ENCODE results near the gene MTCH2.

MTCH2 gene

GRCh38 chr11:47589118-47589517 is 53.2 kb downstream of the MTCH2 start:
- DNase-seq = no peak

GRCh38 chr11:47587723-47588326 is 54.5 kb downstream of the MTCH2 start:
- DNase-seq = no peak

GRCh38 chr11:47587039-47587716 is 55.2 kb downstream of the MTCH2 start:
- no peak for DNase-seq

GRCh38 chr11:47586098-47586855 is 56.1 kb downstream of the MTCH2 start, which contains the start of gene FAM180B:
FAM180B (plus strand) TSS chr11:47586678; CDS start chr11:47586769, 91 bp downstream.
- DNase-seq = no peak

GRCh38 chr11:47583844-47584243 is 58.5 kb downstream of the MTCH2 start:
- no peak for DNase-seq

GRCh38 chr11:47578524-47579494 is 63.5 kb downstream of the MTCH2 start, which contains the start of the genes KBTBD4 and NDUFS3:
KBTBD4 (minus strand) TSS chr11:47578970; CDS start chr11:47578951, 19 bp downstream.
NDUFS3 (plus strand) TSS chr11:47579074; CDS start chr11:47579092, 18 bp downstream.
- peak; percentile 90 for DNase-seq

GRCh38 chr11:47577460-47578041 is 64.8 kb downstream of the MTCH2 start:
- DNase-seq = no peak

GRCh38 chr11:47573321-47573720 is 69.0 kb downstream of the MTCH2 start:
- no peak for DNase-seq

- no peak for DNase-seq
Observed at GRCh38 chr11:47572715-47573255, 69.6 kb downstream of the MTCH2 start.

GRCh38 chr11:47571895-47572294 is 70.5 kb downstream of the MTCH2 start:
- no peak for DNase-seq

- DNase-seq = no peak
Observed at GRCh38 chr11:47571357-47571729, 71.0 kb downstream of the MTCH2 start.

- DNase-seq = no peak
Observed at GRCh38 chr11:47570651-47571356, 71.6 kb downstream of the MTCH2 start.

GRCh38 chr11:47569646-47570045 is 72.7 kb downstream of the MTCH2 start:
- DNase-seq = no peak

All from stimulated activated CD4-positive, alpha-beta T cell treated with anti-CD3 and anti-CD28 coated beads, Interleukin-4, amount 100 ng/mL, for 24 hours (primary cell).